T-helper 1 cell (primary cell): Measurements from ENCODE around the gene ACP7.

ENCODE experiments used
- DNase-seq, 5 donors: peaks; one replicate each; pipeline ENCODE4 v3.0.0-alpha.2; 2012 to 2020

The ACP7 gene

DNA sequence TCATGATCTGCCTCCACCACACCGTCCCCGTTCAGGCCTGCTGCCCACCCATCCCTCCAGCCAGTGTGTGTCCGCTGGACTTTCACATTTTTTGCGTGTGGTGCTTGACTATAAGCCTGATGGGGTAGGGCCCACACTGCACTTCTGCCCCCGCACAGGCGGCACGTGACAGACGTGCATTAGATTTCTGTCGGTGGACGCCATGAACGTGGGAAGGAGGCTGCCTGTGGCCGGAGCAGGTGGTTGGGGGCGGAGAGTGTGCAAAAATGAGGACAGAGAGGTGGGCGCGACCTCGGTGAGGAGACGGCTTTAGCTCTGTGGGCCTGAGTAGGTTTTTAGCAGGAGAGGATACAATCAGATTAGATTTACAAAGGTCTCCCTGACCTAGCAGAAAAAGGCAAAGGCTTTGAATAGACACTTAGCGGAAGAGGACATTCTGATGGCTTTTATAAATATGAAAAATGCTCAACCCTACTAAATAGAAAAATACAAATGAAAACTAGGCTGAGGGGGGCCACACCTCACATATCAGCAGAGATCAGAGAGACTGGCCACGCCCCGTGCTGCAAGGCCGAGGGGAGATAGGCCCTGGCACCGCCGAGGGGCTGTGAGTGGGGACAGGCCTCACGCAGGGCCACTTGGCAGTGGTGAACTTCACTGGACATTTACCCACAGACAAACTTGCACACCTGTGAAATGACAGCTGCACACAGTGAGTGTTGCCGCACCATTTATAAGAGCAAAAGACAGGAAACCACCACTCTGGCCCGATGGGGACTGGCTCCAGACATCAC lies 66.8 kb downstream of the ACP7 start:
- DNase-seq: no peak

DNA sequence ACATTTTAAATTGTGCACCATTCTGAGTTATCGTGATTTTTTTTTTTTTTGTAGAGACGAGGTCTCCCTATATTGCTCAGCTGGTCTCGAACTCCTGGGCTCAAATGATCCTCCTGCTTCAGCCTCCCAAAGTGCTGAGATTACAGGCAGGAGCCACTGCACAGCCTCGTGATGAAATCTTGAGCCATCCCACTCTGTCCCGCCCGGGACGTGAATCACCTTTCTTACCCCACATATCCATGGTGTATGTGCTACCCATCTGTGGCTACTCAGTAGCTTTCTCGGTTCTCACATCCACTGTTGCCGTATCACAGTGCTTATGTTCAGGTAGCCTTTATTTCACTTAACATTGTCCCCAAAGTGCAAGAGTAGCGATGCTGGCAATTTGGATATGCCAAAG lies 67.9 kb downstream of the ACP7 start:
- DNase-seq: no peak

DNA sequence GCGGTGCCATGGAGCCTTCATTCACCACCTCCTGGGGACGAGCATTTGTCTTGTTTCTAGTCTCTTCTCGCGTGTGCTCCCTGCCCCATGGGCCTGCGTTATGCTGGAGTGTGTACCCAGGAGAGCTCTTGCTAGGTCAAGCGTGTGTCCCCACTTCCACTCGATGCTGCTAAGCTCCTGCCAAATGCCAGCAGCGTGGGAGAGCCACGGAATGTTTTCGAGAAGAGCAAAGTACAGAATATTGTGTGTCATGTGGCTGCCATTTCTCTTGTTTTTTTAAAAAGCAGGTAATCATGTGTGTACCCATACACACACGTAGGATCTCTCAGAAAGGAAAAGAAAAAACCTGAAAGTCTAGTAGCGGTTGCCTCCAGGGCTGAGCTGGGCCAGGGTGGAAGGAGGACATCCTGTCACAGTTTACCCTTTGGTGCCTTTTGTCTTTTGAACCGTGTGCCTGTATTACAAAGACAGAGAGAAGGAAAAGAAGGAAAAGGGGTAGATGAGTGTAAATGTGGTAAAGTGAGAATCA lies 70.0 kb downstream of the ACP7 start:
- DNase-seq: no peak

DNA sequence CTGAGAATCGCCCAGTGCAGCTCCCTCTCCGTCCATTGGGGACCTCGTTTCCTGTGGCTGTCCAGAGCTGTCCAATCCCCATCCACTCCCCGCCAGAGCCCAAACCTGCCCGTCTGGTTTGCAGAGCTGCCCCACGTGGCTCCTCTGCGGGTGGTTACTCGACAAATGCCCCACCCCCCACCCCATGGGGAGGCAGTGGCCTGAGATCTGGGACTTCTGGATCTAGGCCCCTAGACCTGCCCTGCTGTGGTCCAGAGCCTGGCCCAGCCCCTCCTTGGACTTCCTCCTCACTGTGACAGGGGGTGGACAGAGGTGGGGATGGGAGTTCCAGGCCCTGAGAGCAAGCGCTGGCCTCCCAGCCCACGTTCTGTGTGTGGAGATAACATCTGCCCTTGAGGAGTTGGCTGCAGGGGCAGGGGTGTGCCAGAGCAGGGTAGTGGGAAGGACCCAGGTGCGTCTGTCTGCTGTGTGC lies 70.5 kb downstream of the ACP7 start:
- no peak for DNase-seq

DNA sequence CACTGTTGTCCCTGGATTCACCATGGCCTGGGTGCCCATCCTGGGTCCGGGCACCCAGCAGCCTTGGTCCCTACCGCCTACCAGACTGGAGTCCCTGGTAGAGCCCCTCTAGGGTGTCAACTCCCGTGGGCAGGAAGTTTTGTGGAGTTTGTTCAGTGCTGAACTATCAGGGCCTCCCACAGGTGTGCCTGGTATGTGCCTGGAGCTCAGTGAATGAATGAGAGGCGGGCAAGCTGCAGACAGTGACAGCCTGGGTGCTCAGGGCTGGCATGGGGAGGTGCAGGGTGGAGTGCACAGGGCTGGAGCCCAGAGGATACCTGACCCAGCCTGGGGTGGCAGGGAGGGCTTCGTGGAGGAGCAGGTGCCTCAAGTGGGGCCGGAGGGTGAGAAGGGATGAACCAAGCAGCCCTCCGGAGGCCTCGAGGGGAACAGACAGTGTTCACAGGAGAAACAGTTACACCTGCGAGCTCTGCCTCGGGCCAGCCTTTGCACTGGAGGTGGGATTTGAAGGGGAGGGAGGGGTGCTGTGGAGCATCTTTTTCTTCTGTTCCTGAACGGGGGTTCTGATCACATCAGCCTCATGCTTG lies 71.0 kb downstream of the ACP7 start:
- no peak for DNase-seq

DNA sequence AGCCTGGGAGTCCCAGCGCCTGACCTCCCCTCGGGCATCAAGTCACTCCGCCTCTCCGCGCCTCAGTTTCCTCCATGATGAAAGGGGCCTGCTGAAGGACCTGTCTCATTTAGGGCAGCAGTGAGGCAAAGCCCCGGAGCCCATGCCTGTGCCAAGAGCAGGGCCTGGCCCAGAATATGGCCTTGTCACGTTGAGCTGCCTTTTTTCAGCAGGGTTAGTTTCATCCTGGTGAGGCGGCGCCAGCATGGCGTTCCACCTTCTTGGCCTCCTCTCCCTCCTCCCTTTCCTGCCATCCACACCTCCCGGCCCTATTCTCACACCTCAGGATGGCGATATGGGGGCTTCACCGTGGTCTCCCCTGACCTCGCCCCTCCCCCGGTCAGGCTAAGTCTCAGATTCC lies 71.6 kb downstream of the ACP7 start:
- DNase-seq: no peak

DNA sequence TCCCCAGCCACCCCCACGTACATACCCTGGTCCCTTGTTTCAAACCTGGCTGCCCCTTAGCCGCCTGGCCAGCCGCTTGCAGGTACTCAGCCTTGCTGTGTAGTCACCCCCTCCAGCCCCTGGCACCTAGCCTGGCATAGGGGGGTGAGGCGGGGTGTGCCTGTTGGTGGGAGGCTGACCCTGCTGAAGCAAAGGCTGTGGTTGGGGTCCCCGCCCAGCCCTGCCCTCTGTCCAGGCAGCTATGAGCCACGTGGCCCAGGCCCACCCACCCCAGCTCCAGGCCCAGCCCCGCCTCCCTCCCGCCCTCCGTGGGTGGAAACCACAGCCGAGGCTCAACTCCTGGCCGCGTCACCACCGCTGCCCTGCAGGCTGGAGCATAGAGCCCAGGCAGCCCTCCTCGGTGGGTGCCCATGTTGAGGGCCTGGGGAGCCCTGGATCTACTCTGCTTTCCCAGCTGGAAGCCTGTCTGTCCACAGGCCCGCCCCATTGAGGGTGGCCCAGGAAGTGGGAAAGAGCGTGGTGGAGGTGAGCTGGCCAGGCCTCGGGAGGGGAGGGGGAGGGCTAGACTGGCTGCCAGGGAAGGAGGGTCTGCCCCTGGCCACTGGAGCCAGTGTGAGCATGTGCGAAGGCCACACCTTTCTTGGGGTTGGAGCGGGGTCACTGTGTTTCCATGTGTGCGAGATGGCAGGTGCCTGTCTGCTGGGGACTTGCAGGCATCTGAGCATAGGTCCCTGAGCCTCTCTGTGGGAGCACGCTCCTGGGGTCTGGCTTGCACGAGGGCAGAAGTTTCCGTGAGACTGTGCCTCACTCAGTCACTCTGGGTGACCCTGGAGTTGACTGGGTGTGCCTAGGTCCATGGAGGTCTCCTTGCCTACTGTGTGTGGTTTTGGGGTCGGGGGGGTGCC lies 72.4 kb downstream of the ACP7 start:
- no peak for DNase-seq

DNA sequence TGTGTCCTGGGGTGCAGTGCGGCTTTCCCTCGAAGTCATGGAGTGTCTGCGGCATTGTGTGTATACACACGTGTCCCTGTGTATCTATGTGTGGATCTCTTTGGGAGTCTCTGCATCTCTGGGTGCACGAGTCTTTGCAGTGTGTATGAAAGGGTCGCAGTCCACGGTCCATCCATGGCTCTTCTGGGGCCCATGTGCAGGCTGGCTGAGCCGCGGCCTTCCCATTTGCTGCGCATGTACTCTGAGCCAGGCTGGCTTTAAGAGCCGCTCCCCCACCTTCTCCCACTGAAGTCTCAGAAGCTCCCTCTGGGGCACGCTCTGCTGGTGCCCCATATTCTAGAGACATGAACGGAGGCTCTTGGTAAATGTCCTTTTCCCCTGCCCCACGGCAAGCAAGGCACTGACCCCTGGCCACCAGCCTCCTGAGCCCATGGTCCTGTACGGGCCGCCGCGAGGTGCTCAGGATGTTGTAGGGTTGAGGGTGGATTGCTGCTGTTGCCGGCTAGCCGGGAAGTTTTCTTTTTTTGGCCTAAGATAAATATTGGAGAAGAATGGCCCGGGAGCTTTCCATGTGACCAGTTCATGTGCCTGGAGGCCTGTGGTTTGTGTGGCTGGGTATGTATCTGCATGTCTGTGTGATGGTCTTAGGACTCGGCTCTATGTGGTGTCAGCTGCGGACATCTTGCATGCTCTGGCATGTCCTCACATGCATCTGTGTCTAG lies 73.3 kb downstream of the ACP7 start:
- DNase-seq: no peak

DNA sequence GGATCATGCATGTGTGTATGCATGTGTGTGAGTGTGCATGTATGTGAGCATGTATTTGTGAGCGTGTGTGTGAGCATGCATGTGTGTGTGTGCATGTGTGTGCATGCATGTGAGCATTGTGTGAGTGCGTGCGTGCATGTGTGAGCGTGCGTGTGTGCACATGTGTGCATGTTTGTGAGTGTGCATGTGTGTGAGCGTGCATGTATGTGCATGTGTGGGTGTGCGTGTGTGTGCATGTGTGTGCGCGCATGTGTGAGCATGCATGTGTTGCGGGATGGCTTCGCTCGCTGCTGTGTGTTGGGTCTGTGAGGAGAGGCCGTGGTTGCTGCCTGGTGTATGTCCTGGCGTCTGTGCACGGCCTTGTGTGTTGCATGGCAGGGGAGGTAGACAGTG lies 73.8 kb downstream of the ACP7 start:
- DNase-seq: no peak

DNA sequence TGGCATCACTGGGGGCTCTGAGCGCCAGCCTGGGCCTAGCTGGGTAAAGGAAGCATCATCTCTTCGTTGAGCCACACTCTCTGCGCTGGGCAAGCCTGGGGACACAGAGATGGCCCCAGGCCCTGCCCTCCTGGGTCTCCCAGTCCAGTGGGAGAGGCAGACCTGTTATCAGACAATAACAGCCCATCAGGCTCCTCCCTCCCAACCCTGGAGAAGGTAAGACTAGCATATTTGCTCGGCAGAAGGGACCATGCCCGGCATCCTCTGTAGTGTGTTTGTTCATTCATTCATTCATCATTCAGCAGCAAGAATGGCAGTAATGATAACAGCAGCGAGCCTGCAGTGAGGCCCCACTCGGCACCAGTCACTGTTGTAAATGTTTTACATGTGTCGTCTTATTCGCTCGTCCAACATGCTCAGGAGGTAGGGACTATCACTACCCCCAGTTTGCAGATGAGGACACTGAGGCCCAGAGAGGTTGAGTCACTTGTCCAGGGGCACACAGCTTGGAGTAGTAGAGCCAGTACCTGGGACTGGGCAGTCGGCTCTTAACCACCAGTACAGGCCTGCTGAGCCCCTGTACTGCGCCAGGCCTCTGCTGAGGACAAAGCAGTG lies 74.6 kb downstream of the ACP7 start:
- no peak for DNase-seq

DNA sequence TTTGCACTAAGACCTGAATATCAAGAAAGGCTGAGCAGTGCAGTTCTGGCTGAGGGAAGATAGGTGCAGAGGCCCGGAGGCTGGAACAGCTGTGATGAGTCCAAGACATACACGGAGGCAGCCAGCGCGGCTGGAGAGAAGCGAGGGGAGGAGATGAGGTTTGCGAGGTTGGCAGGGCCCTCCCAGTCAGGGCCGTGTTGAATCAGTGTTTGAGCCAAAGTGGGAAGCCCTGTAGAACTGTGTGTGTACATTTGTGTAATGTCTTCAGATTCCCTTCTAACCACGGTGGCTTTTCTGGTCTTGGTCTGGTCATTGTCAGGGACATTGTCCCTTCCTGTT lies 76.3 kb downstream of the ACP7 start:
- DNase-seq: no peak
